Erythroblast (primary cell): ENCODE measurements around the gene MAP7D1.
"Not testable (repeated sequence)": the region's sequence is repeated elsewhere in the genome, so short reads cannot be mapped to it uniquely, and the experiment has no call there.

ENCODE experiments used
- DNase-seq, 2 experiments: peaks; one replicate each; lab custom pipeline; 2025; lab: John Stamatoyannopoulos, UW
- GATA1 ChIP-seq: IDR thresholded peaks from 2 replicates; pipeline ENCODE4 v1.6.1; 2011; ENCODE audit warnings: low read depth, mild to moderate bottlenecking, control low read depth, low read length, moderate library complexity
- POLR2A ChIP-seq: IDR thresholded peaks from 2 replicates; pipeline ENCODE4 v1.6.1; 2011; ENCODE audit warnings: mild to moderate bottlenecking, low read length

Gene MAP7D1

DNA sequence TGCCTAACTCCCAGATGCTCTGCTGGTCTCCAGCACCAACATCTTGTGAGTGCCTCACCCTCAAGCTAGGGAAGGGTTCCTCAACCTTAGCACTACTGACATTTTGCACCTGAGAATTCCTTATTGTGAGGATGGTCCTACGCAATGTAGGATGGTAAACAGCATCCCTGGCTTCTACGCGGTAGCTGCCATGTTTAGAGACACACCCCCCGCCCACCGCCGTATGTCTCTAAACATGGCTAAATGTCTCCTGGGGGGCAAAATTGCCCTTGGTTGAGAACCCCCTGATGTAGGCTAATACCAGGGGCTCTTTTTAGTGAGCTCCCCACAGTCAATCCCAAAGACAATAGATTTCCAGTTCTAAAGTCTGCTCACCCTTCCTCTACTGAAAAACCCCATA is 2.5 kb upstream of the MAP7D1 start:
- DNase-seq, result no peak
- TF ChIP-seq POLR2A, result no peak
- no peak for TF ChIP-seq GATA1

DNA sequence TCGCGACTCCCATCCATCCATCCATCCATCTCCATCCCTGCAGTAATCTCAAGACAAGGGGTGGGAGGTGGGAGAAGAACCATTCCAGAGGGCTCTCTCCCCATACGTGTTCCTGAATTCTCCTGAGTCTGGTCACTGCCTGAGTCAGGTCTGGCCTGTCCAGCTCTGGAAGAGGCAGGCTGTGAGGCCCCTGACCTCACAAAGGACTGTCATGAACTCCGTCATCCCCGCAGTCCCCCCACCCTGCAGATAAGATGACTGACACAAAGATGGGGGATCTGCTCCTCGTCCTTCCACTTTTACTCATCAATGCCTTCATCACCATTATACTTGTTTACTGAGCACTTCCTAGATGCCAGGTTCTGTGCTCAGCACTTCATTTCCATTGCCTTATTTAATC is 1.6 kb upstream of the MAP7D1 start:
- DNase-seq, result no peak
- TF ChIP-seq GATA1 (no peak), POLR2A (no peak)

DNA sequence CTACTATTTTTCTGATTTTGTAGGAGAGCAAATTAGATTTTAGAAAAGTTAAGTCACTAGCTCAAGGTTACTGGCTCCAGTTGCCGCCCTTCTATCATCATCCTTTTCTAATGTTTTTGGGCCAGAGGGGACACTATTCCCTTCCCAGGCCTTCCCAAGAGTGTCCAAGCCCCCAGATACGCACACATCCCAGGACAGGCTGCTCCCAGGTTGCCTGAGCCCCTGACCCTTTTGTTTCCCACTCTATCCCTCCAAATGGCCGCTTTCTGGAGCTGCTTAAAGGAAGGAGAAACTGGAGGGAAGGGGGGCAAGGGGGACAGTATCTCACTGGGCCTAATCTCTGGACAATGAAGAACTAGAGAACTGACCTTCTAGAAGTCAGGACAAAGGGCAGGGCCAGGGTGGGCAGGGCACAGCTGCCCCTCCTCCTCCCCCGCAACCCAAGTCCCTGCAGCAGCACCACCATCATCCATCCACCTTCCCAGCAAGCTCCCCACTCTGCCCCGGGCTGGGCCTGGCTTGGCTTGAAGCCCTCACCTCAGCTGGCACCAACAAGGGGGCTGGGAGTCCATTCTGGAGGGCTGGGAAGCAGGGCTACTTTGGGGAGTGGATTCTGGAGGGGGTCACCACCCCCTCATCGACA is 1.1 kb upstream of the MAP7D1 start:
- DNase-seq, result peak; percentile 31 to 45
- TF ChIP-seq POLR2A (no peak), GATA1 (no peak)

DNA sequence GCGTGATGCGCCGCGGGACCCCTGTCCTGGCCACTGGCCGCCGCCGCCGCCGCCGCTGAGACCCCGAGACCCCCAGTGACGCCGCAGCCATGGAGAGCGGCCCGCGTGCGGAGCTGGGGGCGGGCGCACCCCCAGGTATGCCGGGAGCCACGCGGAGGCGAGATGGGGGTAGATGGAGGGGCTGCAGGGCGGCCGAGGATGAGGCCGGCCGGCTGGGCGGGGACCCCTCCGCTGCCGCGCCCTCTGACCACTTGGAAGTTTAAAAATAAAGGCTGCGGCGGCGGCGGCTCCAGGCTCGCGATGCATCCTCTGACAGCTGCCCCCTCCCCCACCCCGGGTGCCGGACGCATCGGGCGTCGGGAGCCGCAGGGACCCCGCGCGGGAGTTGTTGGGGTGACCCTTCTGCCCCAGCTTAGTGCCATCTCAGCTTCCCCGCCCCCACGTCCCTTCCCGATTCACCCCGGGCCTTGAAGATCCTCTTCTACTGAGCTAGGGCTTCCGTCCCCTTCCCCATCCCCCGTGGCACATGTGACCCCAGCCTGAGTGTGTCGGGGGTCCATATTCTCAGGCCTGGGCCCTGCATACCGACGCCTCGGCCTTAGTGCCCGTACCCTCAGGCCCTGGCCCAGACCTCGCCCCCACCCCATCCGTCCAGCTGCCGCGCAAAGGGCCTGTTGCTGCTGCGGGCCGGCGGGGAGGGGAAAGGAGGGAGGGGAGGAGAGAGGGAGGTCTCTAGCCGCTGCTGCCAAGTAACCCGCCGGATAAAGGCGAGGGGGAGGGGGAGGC is 562 bp downstream of the MAP7D1 start:
- TF ChIP-seq GATA1 (no peak), POLR2A (no peak)
- DNase-seq, result peak; percentile 65 to 67

DNA sequence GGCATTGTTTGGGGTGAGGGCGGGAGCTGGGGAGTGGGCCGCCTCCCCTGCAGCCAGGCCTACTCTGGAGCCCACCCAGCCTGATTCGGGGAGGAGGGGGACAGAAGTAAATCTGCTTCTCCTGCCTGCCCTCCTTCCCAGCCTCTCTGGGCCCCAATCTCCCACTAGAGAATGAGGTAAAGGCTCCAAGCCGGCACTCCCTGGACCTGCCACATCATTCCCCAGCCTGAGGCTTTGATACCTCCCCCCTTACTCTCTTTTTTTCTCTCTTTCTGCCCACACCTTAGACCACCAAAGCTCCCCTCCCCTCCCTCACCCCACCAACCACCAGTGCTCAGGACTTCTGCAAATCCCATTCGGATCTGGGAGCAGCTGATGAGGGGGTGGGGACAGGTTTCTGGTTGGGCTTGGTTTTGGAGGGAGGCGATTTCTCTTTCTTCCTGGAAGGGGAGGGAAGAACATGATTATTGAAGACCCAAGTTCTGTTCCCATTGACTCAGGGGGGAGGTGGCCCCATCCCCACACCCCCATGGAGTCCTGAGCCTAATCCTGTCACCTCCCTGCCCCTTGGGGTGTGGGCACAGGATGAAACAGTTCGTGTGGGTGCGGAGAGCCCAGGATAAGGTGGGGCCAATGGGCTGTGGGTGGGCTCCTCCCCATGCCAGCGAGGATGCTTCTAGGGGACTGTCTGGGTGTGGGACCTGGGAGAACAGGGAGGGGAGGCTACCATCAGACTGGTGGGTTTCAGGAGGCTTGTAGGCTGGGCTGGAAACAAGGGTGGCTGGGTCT is 1.3 kb downstream of the MAP7D1 start:
- TF ChIP-seq GATA1 (no peak), POLR2A (no peak)
- no peak for DNase-seq

DNA sequence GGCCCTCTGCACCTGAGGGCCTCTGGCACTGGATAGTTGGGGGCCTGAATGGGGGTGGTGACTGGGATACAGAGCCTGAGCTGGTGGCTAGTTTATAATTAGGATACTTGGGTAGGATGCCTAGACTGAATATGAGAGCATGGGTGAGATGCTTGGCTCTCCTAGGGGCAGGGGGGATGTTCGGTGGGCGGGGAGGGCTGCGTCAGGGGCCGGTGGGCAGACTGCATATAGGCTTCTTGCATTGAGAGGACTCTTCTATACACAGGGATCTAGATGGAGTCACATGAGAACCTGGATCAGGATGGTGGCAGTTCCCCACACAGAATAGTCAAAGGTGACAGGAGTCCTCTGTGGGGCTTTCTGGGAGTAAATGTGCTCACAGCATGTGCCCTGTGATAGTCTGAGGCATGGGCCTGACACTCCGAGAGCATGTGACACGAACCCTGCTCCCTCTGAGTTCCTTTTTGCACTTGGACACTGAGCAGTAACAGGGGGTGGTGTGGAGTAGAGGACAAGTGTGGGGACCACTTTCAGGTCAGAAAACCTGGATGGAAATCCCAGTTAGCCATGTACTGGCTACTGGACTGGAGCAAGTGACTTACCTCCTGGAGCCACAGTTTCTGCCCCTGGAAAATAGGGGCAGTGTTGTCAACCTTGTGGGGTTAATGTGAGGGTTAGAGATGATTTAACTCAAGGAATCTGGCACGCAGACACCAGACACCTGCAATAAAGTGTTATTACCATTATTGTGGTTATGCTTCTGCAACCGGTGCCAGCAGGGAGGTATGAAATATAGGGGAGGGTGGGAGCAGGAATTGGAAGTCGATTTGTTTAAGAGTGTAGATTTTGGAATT is 2.2 kb downstream of the MAP7D1 start:
- no peak for DNase-seq
- no peak for TF ChIP-seq GATA1
- TF ChIP-seq POLR2A, result no peak

DNA sequence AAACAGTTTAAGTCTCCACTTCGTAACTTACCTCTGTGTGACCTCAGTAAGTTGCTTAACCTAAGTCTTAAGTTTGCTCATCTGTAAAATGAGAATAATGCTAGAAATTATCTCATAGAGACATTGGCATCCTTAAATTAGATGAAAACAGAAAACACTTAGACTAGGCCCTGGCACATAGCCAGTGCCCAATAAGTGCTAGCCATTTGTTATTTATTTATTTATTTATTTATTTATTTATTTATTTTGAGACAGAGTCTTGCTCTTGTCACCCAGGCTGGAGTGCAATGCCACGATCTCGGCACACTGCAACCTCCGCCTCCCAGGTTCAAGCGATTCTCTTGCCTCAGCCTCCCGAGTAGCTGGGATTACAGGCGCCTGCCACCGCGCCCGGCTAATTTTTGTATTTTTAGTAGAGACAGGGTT is 2.9 kb downstream of the MAP7D1 start:
- DNase-seq, result not testable (repeated sequence)

DNA sequence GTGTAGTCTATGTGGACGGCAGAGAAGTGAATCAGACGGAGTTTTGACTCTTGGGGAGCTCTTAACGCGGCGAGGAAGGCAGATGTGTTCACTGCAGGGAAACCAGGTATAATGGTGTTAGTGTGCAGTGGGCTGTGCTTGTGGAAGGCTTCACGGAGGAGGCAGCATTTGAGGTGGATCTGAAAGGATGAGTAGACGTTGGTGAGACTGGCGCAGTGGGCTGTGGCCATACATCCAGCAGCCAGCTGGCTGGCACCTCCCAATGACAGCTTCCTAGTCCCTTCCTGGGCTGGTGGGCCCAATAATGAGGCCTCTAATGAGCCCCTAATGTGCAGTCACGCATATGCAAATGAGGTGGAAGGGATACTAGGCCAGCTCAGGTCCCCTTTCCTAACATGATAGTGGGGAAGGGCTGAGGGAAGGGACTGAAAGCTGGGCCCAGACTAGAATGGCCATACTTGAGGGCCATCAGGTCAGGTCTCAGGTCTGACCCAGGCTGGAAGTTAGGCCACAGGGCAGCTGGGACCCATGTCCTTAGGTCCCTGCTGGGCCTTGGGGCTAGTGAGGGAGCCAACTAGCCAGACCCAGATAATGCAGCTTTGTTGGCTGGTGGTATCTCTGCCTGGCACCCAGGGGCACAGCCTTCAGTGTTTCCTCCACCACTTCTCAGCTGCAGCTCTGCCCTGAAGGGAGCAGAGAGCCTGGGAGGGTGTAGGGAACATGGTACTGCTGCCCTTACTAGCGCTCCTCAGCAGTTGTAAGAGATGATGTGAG is 3.8 kb downstream of the MAP7D1 start:
- DNase-seq, result no peak
- no peak for TF ChIP-seq POLR2A
- no peak for TF ChIP-seq GATA1

DNA sequence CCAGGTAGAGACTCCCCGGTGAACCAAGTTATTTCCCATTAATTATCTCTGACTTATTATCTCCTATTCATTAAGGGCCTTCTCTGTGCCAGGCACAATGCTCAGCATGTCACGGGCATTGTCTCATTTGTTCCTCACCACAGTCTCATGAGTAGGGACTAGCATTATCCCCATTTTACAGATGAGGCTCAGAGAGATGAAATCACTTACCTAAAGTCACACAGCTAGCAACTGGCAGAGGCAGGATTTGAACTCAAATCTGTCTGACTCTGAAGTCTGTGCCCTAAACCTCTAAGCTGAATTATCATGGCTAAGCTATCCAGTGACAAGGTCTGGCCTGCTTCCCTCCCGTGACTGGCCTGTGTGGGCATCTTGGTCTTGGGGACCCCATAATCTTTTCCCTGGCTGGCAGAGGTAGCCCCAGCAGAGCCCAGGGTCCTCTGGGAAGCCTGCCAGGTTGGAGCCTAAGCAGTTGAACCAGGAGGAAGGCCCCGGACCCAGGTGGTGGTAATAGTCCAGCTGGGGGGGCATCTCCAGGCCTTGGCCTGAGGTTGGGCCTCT is 4.5 kb downstream of the MAP7D1 start:
- DNase-seq, result no peak
- TF ChIP-seq GATA1 (no peak), POLR2A (no peak)

DNA sequence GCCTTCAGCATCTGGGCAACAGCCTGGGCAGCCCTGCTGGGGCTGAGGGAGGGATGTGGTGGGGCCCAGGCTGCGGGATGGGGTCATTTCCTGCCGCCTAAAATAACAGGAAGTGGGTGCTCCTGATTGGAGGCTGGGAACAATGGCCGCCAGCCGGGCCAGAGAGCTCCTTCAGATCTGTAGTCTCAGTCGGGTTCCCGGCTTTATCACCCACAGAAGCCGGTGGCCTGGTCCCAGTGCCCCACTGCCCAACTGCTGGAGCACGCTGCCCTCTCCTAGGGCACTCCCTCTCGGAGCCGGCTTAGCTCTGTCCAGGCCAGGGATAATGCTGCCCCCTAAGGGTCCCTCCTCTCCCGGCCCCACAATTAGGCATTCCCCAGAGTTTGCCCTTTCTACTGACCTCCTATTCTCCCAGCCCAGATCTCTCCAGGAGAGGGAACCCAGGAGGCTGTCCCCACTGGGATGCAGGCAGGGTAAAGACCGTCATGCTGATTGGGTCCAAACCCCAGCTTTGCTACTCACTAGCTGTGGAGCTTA is 5.1 kb downstream of the MAP7D1 start:
- no peak for TF ChIP-seq GATA1
- TF ChIP-seq POLR2A, result no peak

DNA sequence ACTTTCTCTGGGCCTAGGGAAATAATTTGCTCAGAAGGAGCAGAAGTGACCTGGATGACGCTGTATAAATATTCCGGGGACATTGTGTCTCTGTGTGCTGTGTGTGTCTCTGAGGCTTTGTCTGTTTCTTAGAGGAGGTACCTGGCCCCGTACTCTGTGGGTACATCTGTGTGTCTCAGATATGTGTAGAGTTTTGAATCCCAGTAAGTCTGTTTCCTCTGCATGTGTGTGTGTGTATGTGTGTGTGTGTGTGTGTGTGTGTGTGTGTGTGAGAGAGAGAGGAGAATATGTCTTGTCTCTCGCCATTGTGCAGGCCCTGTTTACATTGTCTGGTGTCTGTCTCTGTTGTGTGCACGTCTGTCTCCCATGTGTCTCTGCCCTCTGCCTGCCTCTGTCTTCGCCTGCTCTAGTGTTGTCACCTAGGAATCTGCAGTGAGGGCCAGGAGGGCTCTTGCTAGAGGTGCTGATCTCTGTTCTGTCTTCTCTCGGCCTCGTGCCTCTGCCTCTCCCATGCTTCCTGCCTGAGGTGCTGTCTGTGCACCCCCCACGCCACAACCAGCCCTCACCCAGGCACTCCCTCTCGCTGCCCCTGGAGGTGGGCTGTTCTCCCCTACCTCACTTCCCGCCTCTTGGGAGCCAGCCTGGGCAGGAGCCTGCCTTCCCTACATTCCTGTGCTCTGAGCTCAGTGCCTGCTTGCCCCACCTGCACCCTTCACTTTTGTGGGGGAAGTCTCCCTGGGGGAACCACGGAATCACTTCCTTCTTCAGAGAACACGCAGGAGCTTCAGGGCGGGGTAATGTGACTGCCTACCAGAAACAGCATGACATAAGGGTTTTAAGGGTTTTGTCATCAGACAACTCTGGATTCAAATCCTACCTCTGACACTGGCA is 5.9 kb downstream of the MAP7D1 start:
- DNase-seq, result peak; percentile 50 to 52
- TF ChIP-seq POLR2A, result no peak
- no peak for TF ChIP-seq GATA1

More for the DNA sequence above, 5.1 kb downstream of the MAP7D1 start:
- peak; percentile 48 to 52 for DNase-seq
